Globus pallidus (tissue), 1 donor: ENCODE measurements around the gene DUSP14.
A peak's percentile ranks its signal among the peaks of the same experiment; 100 is the strongest.

Experiments
- DNase-seq: peaks from one replicate; pipeline ENCODE4 v3.0.0-alpha.2; 2015; ENCODE audit warnings: low spot score

The DUSP14 gene

DNA sequence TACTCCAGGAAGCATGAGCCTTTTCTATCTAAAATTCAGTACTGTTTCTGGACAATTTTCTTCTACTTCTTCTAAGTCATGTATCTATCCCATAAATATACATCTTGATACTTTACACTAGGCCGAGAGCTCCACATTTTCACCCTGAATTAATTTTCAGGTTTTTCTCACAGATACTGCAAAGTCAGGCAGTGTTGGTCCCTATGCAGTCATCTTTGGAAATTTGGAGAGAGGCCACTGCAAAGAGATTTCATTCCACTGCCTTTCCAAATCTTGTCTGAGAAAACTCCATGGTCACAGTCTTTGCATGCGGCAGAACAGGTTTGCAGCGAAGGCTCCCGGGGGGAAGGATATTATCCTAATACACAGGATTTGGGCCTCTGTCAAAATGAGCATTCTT is 28.2 kb downstream of the DUSP14 start:
- DNase-seq: no peak

DNA sequence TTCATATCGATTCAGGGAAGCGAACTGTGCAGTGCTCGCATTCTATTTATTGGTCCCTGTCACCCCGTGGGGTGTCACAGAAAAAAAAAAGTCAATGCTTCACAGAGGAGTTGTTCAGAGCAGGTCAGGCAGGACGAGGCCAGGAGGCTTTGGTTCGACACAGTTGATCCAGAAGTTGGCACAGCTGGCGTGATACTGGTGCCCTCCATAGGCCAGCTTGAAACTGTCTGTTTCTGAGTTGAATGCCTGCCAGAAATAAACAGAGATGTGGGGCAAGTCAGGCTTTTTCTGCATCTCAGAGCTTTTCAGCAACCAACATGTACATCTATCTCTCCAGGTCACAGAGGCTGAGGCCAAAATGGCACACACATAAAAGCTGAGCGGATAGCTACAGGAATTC is 29.1 kb downstream of the DUSP14 start:
- DNase-seq: peak; percentile 35

DNA sequence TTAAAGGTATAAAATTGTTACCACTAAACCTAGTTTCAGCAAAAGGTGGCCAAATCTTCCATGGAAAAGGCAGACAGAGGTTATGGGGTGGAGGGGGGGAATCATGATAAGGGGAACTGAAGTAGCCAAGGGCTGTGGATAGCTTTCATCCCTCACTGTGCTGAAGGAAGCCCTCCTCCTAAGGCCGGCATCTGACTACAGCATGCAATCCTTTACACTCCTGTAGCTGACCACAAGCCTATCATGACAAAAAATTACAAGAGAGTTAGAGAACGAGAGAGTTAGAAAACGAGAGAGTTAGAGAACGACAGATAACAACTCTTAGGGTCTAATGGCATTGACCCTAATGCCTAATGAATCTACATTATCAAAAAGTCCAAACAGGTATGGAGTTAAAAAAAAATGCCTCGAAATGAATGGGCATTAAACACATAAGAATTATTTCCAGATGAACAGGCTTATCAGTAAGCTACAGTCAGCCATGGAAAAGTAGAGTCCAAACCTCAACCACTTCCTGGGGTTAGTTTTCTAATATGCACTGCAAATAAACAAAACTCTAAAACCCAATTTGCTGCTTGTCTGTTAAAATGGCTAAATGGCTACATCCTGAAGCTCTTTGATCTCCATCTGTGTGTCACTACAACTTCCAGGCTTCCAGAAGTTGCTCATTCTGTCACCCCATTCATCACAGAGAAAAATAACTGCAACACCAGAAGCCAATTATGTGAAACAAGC is 29.7 kb downstream of the DUSP14 start:
- DNase-seq: no peak

- no peak for DNase-seq
These were observed 30.5 kb downstream of the DUSP14 start for GRCh38 chr17:37520174-37520573.

GRCh38 chr17:37521821-37522220 is 32.1 kb downstream of the DUSP14 start:
- DNase-seq: no peak

- DNase-seq: no peak
These were observed 34.1 kb downstream of the DUSP14 start for GRCh38 chr17:37523715-37524219.

- peak; percentile 24 for DNase-seq
These were observed 37.7 kb downstream of the DUSP14 start for GRCh38 chr17:37527249-37527851.

DNA sequence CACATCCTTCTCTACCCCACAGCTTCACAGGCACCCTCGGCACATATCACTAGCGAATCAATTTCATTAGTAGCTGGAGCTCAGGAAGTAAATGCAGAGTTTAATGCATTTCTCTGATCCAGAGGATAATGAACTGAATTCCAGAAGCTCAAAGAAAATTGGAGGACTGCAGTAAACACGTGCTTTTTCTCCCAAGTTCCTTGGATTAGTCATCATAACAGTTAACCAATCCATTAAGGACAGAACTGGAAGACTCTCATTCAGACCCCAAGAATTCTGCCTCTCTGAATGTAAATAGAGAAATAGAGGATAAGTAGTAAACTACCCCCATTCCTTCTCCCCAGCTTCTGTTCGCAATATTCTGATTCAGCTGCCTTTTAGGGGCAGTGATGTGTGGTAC is 40.7 kb downstream of the DUSP14 start:
- no peak for DNase-seq

DNA sequence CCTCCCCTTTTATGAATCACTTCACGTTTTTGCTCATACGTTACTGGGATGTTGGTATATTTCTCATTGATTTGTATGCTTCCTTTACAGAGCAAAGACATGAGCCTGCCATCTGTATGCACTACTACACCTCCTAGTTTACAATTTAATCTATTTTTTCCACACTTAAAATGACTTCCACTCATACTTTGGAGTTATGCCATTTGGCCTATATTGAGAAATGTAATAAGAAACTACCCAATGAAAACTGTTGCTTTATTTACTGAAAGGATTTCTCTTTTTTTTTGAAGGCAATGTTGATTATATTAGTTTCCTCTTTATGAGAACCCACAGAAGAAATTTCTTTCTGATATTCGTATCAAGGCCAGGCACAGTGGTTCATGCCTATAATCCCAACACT is 43.1 kb downstream of the DUSP14 start:
- DNase-seq: no peak

GRCh38 chr17:37535906-37536305 is 46.2 kb downstream of the DUSP14 start:
- DNase-seq: no peak

DNA sequence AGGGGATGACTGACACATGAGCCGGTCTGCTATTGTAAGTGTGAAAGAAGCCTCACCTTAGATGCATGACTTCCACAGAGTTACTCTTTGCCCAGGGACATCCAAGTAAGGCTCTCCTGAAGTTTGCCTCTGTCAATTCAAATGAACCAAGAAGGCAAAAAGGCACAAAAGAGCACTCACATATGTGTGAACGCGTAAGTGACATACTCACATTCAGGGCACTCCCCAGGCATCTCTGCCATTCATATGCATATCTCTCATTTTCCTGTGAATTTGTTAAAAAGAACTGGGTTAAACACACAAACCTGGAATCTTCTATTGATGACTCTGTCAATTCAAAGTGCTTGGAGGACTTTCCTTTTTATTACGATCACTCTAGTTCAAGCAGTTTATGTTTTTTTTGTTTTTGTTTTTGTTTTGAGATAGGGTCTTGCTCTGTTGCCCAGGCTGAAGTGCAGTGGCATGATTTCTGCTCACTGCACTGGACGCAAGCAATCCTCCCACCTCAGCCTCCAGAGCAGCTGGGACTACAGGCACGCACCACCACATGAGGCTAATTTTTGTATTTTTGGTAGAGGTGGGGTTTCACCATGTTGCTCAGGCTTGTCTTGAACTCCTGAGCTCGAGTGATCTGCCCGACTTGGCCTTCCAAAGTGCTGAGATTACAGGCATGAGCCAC is 49.4 kb downstream of the DUSP14 start:
- DNase-seq: no peak

DNA sequence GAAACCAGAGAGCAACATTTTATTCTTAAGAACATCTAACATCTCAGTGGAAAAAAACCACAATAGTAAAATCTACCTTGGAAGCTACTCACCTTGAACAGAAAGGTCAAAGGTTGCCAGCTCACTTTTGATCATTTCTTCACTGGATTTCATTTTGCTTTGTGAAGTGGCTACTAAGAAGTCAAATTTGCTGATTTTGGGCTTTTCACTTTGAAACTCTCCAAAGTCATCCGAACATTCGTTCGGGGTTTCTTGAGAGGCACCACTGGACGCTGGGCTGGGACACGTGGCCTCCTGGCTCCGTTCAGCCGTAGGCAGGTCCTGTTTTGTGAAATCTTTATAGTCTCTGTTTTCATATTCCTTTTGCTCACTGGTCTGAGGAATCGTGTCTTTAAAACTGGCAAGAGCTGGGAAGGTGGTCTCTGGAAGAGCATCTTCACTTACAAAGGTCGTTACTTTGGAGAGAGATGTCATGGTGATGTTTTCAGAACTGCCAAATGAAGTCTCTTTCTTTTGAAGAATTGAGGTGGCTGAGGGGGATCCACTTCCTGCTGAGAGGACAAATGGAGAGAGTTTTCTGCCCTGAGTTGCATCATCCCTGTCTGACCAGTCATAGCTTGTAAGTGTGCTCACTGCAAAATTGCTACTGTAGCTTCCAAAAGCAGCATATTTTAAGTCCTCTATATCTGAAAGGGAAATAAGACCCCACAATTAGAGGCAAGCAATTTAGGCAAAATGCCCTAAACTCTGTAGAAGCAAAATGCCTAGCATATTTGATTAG is 52.4 kb downstream of the DUSP14 start:
- no peak for DNase-seq

DNA sequence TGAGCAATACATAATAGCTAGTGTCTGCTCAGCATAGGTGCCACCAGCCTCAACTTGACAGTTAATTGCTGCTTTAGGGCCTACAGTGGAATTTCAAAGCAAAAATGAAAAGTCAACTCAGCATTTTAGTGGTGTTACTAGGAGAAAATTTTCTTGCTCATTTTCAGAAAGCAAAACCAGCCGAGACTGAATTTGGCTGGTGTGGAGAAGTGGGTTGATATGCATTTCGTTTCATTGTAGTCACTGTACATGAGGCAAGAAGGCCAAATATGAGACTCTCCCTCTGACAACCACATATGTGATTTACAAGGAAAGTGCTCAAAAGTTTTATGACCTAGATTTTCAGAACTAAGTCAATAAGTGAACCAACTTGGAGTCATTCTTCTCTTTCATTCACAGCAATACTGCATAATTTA is 54.0 kb downstream of the DUSP14 start:
- DNase-seq: no peak

DNA sequence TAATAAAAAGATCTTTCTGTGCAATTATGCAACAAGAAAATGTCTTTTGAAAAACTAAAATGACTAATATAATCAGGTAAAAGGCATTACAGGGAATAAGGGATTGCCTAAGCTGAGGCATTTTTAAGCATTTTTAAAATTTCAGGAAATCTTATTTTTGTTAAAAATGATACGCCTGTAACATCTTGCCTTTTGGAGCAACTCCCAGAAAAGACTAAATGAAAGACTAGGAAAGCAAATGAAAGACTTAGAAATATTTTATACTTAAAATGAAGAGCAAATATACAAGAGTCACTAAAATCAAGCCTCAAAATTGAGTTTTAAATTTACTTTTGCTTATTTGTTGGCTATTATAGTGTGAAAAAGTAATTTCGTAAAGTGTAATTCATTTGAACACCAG is 55.8 kb downstream of the DUSP14 start:
- DNase-seq: no peak

GRCh38 chr17:37546302-37546701 is 56.6 kb downstream of the DUSP14 start:
- no peak for DNase-seq

GRCh38 chr17:37547986-37548385 is 58.3 kb downstream of the DUSP14 start:
- DNase-seq: no peak

GRCh38 chr17:37551788-37552187 is 62.1 kb downstream of the DUSP14 start:
- no peak for DNase-seq

DNA sequence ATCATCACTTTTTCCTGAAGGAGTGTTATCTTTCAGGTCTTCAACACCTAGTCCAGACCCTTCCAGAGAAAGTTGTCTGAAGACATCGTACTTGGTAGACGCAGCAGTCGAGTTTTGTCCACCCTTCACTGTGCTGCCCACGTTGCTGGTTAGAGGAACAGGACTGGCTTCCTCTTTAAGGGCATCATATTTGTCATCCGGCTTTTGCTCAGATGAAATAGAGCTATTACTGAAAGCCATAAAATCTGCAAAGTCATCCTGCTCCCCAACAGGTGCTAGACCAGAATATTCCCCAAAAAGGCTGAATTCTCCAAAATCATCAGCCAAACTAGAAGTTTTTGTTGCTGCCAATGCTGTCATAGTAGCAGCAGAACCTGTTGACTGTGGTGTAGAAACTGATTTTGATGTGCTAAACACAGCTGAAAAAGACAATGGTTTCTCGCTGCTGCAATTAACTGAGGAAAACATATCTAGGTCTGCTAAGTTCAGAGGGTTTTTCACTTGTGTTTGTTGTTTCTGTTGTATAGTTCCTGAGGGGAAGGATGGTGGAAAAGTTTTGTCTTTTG is 63.8 kb downstream of the DUSP14 start:
- no peak for DNase-seq

DNA sequence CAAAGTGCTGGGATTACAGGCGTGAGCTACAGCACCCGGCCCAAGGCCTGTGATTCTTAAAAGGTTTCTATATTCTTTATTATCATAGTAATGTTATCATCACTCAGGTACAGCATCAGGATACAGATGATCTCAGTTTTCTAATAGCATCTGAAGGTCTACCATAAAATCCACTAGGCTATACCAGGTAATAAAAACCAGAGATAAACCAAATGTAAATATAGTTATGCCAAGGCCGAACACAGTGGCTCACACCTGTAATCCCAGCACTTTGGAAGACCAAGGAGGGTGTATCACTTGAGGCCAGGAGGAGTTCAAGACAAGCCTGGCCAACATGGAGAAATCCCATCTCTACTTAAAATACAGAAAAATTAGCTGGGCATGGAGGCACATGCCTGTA is 65.7 kb downstream of the DUSP14 start:
- DNase-seq: no peak

DNA sequence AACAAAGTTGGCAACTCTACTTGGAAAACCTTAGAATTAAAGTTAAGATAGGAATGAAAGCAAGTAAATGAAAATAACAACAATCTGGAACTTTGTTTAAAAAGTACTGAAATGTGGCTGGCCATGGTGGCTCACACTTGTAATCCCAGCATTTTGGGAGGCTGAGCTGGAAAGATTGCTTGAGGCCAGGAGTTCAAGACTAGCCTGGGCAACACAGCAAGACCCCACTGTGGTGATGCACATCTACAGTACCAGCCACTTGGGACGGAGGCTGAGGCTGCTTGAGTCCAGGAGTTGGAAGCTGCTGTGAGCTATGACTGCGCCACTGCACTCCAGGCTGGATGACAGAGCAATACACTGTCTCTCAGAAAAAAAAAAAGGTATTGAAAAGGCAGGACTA is 67.8 kb downstream of the DUSP14 start:
- no peak for DNase-seq

GRCh38 chr17:37558299-37558698 is 68.6 kb downstream of the DUSP14 start:
- DNase-seq: no peak
